Natural killer cell (primary cell): ENCODE results near the gene ARMC9. TPM values are rescaled to one million over a fixed set of nuclear protein-coding genes. Genes with fewer than 3 reads are reported as not detected.
"Not testable (repeated sequence)": the region's sequence is repeated elsewhere in the genome, so short reads cannot be mapped to it uniquely, and the experiment has no call there.

Experiments used
- ATAC-seq, 3 donors: fragments of 150-1000 bp in 2 of 3; fragments of 200-7000 bp in 1 of 3; cut with Tn5 transposase; 1 replicate in 1 of 3; 2 replicates in 2 of 3; pipeline ENCODE4 v1.10.0; 2021; ENCODE audit warnings: mild to moderate bottlenecking in 2 of 3, moderate library complexity in 2 of 3
- DNase-seq, 2 donors: peaks; one replicate each; pipeline versions ENCODE4 v3.0.0 to v3.0.0-alpha.2; 2013 to 2021; ENCODE audit warnings: mixed read lengths in 1 of 2
- H3K27ac ChIP-seq: one replicate; pipeline ENCODE4 v1.5.1; 2013; ENCODE audit warnings: mild to moderate bottlenecking, low read length
- H3K27me3 ChIP-seq: one replicate; pipeline ENCODE4 v1.6.1; 2013; ENCODE audit warnings: low read length; ENCODE audit not compliant: control insufficient read depth, insufficient read depth
- H3K36me3 ChIP-seq: one replicate; pipeline ENCODE4 v1.6.1; 2013; ENCODE audit warnings: low read length; ENCODE audit not compliant: control insufficient read depth, insufficient read depth
- H3K4me1 ChIP-seq: one replicate; pipeline ENCODE4 v1.6.1; 2013; ENCODE audit warnings: low read length; ENCODE audit not compliant: control insufficient read depth, insufficient read depth
- H3K4me3 ChIP-seq: one replicate; pipeline ENCODE4 v1.5.1; 2013; ENCODE audit warnings: low read length
- H3K9me3 ChIP-seq: one replicate; pipeline ENCODE4 v1.6.1; 2013; ENCODE audit warnings: low read length; ENCODE audit not compliant: control insufficient read depth, insufficient read depth
- H3K27ac Mint-ChIP-seq, 2 donors: one replicate each; pipeline ENCODE4 v1.8.0; 2022; ENCODE audit warnings: mild to moderate bottlenecking in 2 of 2, mixed read lengths in 2 of 2, moderate library complexity in 1 of 2
- H3K27me3 Mint-ChIP-seq, 2 donors: one replicate each; pipeline ENCODE4 v1.8.0; 2022; ENCODE audit warnings: low read depth in 2 of 2, mixed read lengths in 2 of 2
- H3K36me3 Mint-ChIP-seq: one replicate; pipeline ENCODE4 v1.8.0; 2022; ENCODE audit warnings: mixed read lengths
- H3K4me1 Mint-ChIP-seq, 2 donors: one replicate each; pipeline ENCODE4 v1.8.0; 2022; ENCODE audit warnings: mixed read lengths in 2 of 2
- H3K4me3 Mint-ChIP-seq: one replicate; pipeline ENCODE4 v1.8.0; 2022; ENCODE audit warnings: mild to moderate bottlenecking, moderate library complexity, mixed read lengths
- H3K9me3 Mint-ChIP-seq, 2 donors: one replicate each; pipeline ENCODE4 v1.8.0; 2022; ENCODE audit warnings: mixed read lengths in 2 of 2
- WGBS: methylation state at CpG from one replicate; pipeline ENCODE4 v1.1.7; 2013; ENCODE audit warnings: missing lambda C conversion rate; ENCODE audit not compliant: insufficient coverage; 5-methylcytosine and 5-hydroxymethylcytosine counted together
- intact Hi-C: fragments of 100-400 bp; cut with micrococcal nuclease; formaldehyde crosslinking; loops from one replicate; pipeline ENCODE4 v1.14.2; 2022
- total RNA-seq, 4 donors: library from RNA; stranded (reverse); fragments of 120-200 nt in 1 of 4; gene quantifications; one replicate each; pipeline versions ENCODE4 v1.2.3 to v1.2.4, GENCODE V29; 2013 to 2022
- TF ChIP-seq, protein P1 (sequence below): fragments of 200-600 bp; IDR thresholded peaks from one replicate; pipeline ENCODE4 v1.8.0; 2022; ENCODE audit warnings: antibody characterized with exemption

The ARMC9 gene
- total RNA-seq, 3 donors from 2014 or later (not counting 1 experiment from before 2014, with no cell fraction given): 1.2 to 2.3 (median 2.0) TPM

DNA sequence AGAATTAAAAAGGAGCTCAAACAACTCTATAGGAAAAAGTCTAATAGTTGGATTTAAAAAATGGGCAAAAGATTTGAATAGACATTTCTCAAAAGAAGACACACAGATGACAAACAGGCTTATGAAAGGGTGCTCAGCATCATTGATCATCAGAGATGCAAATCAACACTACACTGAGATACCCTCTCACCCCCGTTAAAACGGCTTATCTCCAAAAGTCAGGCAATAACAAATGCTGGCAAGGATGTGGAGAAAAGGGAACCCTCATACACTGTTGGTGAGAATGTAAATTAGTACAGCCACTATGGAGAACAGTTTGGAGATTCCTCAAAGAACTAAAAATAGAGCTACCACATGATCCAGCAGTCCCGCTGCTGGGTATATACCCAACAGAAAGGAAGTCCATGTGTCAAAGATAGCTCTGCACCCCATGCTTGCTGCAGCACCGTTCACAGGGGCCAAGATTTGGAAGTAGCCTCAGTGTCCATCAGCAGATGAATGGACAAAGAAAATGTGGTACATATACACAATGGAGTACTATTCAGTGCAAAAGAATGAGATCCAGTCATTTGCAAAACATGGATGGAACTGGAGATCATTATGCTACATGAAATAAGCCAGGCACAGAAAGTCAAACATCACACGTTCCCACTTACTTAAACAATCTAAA is 150.4 kb downstream of the ARMC9 start:
- Histone ChIP-seq H3K36me3 (no peaks in the 10 kb centered on the region), H3K27ac (no peak overlapping the region), H3K4me3 (no peak overlapping the region), H3K27me3 (no peaks in the 10 kb centered on the region), H3K4me1 (no peaks in the 10 kb centered on the region), H3K9me3 (no peaks in the 10 kb centered on the region)
- H3K36me3 Mint-ChIP-seq: no peaks in the 10 kb centered on the region
- no peak overlapping the region for H3K4me3 Mint-ChIP-seq
- DNase-seq (no peak), ATAC-seq (no peak)
- H3K9me3 Mint-ChIP-seq: no peaks in the 10 kb centered on the region
- TF ChIP-seq, protein P1, sequence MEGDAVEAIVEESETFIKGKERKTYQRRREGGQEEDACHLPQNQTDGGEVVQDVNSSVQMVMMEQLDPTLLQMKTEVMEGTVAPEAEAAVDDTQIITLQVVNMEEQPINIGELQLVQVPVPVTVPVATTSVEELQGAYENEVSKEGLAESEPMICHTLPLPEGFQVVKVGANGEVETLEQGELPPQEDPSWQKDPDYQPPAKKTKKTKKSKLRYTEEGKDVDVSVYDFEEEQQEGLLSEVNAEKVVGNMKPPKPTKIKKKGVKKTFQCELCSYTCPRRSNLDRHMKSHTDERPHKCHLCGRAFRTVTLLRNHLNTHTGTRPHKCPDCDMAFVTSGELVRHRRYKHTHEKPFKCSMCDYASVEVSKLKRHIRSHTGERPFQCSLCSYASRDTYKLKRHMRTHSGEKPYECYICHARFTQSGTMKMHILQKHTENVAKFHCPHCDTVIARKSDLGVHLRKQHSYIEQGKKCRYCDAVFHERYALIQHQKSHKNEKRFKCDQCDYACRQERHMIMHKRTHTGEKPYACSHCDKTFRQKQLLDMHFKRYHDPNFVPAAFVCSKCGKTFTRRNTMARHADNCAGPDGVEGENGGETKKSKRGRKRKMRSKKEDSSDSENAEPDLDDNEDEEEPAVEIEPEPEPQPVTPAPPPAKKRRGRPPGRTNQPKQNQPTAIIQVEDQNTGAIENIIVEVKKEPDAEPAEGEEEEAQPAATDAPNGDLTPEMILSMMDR: no peak
- H3K27me3 Mint-ChIP-seq: no peaks in the 10 kb centered on the region
- no peaks in the 10 kb centered on the region for H3K4me1 Mint-ChIP-seq
- intact Hi-C loops: no loop called here
- no peak overlapping the region for H3K27ac Mint-ChIP-seq
- 38% methylated on average over 2 of the region's 5 CpGs for WGBS

DNA sequence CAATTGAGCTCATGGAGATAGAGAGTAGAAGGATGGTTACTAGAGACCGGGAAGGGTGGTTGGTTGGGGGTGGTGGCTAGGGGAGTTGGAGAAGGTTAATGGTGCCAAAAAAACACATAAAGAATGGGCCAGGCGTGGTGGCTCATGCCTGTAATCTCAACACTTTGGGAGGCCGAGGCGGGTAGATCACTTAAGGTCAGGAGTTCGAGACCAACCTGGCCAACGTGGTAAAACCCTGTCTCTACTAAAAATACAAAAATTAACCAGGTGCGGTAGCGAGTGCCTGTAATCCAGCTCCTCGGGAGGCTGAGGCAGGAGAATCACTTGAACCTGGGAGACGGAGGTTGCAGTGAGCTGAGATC is 150.9 kb downstream of the ARMC9 start:
- H3K9me3 ChIP-seq, DNase-seq, intact Hi-C loops, H3K9me3 Mint-ChIP-seq, H3K4me3 Mint-ChIP-seq, H3K4me1 Mint-ChIP-seq, H3K36me3 ChIP-seq, ATAC-seq, H3K36me3 Mint-ChIP-seq, H3K27me3 Mint-ChIP-seq, H3K27ac ChIP-seq, H3K27me3 ChIP-seq, H3K4me3 ChIP-seq, H3K27ac Mint-ChIP-seq, H3K4me1 ChIP-seq: not testable (repeated sequence)
- WGBS: 97% methylated on average over 10 of the region's 10 CpGs

DNA sequence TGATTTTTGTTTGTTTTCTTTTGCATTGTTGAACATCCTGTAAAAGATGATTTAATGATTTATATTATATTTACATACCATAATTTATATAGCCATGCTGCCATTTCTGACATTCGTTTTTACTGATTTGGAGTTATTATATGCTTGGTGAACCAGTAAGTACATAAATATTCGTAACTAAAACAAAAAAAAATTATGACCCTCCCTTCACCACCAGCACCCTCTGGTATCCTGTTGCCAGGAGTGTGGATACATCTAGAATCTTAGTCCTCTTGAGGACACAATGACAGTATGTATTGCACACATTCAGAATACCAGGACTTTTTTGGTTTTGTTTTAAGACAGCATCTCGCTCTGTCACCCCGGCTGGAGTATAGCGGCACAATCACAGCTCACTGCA is 153.2 kb downstream of the ARMC9 start:
- intact Hi-C loops: no loop called here
- no peaks in the 10 kb centered on the region for H3K4me1 ChIP-seq
- H3K9me3 Mint-ChIP-seq: no peaks in the 10 kb centered on the region
- H3K27ac Mint-ChIP-seq: no peak overlapping the region
- no peak overlapping the region for H3K27ac ChIP-seq
- H3K36me3 ChIP-seq: no peaks in the 10 kb centered on the region
- H3K9me3 ChIP-seq: no peaks in the 10 kb centered on the region
- no peak for ATAC-seq
- no peaks in the 10 kb centered on the region for H3K27me3 Mint-ChIP-seq
- H3K36me3 Mint-ChIP-seq: no peaks in the 10 kb centered on the region
- H3K4me3 ChIP-seq: no peak overlapping the region
- H3K4me1 Mint-ChIP-seq: no peaks in the 10 kb centered on the region
- WGBS: 89% methylated on average over 5 of the region's 5 CpGs
- no peak overlapping the region for H3K4me3 Mint-ChIP-seq
- H3K27me3 ChIP-seq: no peaks in the 10 kb centered on the region
- DNase-seq: no peak
- TF ChIP-seq, protein P1: no peak

DNA sequence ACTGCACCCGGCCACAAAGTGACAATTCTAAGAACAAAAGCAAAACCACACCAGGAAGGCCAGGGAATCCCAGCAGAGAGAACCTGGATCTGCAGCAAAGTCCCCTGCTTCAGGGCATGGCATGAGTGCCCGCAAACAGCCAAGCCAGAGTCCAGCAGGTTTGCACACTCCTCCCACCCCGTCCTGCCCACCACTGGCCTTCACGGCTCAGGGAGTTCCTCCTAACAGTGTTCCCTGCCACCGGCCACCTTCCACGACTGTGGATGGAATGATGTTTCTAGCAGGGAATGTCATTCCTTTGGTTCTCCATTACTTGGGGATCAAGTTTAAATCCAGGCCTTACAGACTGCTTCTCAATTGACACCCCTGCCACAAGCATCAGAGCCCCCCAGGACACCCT is 155.0 kb downstream of the ARMC9 start:
- no peaks in the 10 kb centered on the region for H3K36me3 Mint-ChIP-seq
- 96% methylated on average over 5 of the region's 6 CpGs for WGBS
- H3K9me3 ChIP-seq: no peaks in the 10 kb centered on the region
- no peaks in the 10 kb centered on the region for H3K27me3 ChIP-seq
- H3K4me1 Mint-ChIP-seq: no peaks in the 10 kb centered on the region
- intact Hi-C loops: no loop called here
- no peaks in the 10 kb centered on the region for H3K9me3 Mint-ChIP-seq
- no peaks in the 10 kb centered on the region for H3K36me3 ChIP-seq
- TF ChIP-seq, protein P1: no peak
- no peak overlapping the region for H3K4me3 Mint-ChIP-seq
- no peak for DNase-seq
- H3K27ac Mint-ChIP-seq: no peak overlapping the region
- no peak overlapping the region for H3K4me3 ChIP-seq
- no peaks in the 10 kb centered on the region for H3K4me1 ChIP-seq
- no peak overlapping the region for H3K27ac ChIP-seq
- H3K27me3 Mint-ChIP-seq: no peaks in the 10 kb centered on the region
- ATAC-seq: no peak
